ENCODE data around the gene ARL15. TPM values are rescaled to one million over a fixed set of nuclear protein-coding genes. Genes with fewer than 3 reads are reported as not detected.

Gene ARL15
- total RNA-seq, 1 donor from 2014 or later, result 10.4 TPM

GRCh38 chr5:54217826-54218503 is 92.4 kb downstream of the ARL15 start:
- H3K4me3 Mint-ChIP-seq, result no peak overlapping the region

GRCh38 chr5:54215233-54215736 is 95.1 kb downstream of the ARL15 start:
- no peaks in the 10 kb centered on the region for H3K4me1 Mint-ChIP-seq (ENCODE audit: low read depth)
- no peak overlapping the region for H3K4me3 Mint-ChIP-seq
- intact Hi-C loops (cut with micrococcal nuclease), result loop anchor here (5.0 to 10.0 kb wide), 3 partner anchors 788 to 1268 kb away; no protein-coding TSS in a partner anchor

More at GRCh38 chr5:54217826-54218503, 92.4 kb downstream of the ARL15 start:
- Mint-ChIP-seq H3K36me3 (ENCODE audit: low read depth) (no peaks in the 10 kb centered on the region), H3K9me3 (no peaks in the 10 kb centered on the region), H3K27me3 (ENCODE audit: insufficient read depth) (no peaks in the 10 kb centered on the region), H3K27ac (no peak overlapping the region), H3K4me1 (ENCODE audit: low read depth) (no peaks in the 10 kb centered on the region)
- DNase-seq (ENCODE audit: low spot score), result no peak
- intact Hi-C loops (cut with micrococcal nuclease), result loop anchor here (2.0 to 10.0 kb wide), 4 partner anchors 739 to 1271 kb away; no protein-coding TSS in a partner anchor

GRCh38 chr5:54214722-54215121 is 95.7 kb downstream of the ARL15 start:
- no peaks in the 10 kb centered on the region for H3K27me3 Mint-ChIP-seq (ENCODE audit: insufficient read depth)
- no peak overlapping the region for H3K27ac Mint-ChIP-seq
- no peak for DNase-seq (ENCODE audit: low spot score)
- intact Hi-C loops (cut with micrococcal nuclease), result loop anchor here (5.0 to 10.0 kb wide), 3 partner anchors 787 to 1267 kb away; no protein-coding TSS in a partner anchor
- no peak overlapping the region for H3K4me3 Mint-ChIP-seq
- no peaks in the 10 kb centered on the region for H3K4me1 Mint-ChIP-seq (ENCODE audit: low read depth)
- no peaks in the 10 kb centered on the region for H3K9me3 Mint-ChIP-seq
- H3K36me3 Mint-ChIP-seq (ENCODE audit: low read depth), result no peaks in the 10 kb centered on the region

More at GRCh38 chr5:54215233-54215736, 95.1 kb downstream of the ARL15 start:
- H3K27me3 Mint-ChIP-seq (ENCODE audit: insufficient read depth), result no peaks in the 10 kb centered on the region
- no peaks in the 10 kb centered on the region for H3K9me3 Mint-ChIP-seq
- no peak for DNase-seq (ENCODE audit: low spot score)
- H3K36me3 Mint-ChIP-seq (ENCODE audit: low read depth), result no peaks in the 10 kb centered on the region
- no peak overlapping the region for H3K27ac Mint-ChIP-seq

- no peak for DNase-seq (ENCODE audit: low spot score)
- no peak overlapping the region for H3K27ac Mint-ChIP-seq
- H3K36me3 Mint-ChIP-seq (ENCODE audit: low read depth), result no peaks in the 10 kb centered on the region
- no peak overlapping the region for H3K4me3 Mint-ChIP-seq
- H3K9me3 Mint-ChIP-seq, result no peaks in the 10 kb centered on the region
- intact Hi-C loops (cut with micrococcal nuclease), result loop anchor here (10.0 kb wide), 1 partner anchor 1098 kb away; no protein-coding TSS in a partner anchor
- H3K27me3 Mint-ChIP-seq (ENCODE audit: insufficient read depth), result no peaks in the 10 kb centered on the region
- no peaks in the 10 kb centered on the region for H3K4me1 Mint-ChIP-seq (ENCODE audit: low read depth)
Measured at GRCh38 chr5:54212331-54212730, 98.0 kb downstream of the ARL15 start.

- Mint-ChIP-seq H3K4me1 (ENCODE audit: low read depth) (no peaks in the 10 kb centered on the region), H3K27ac (no peak overlapping the region), H3K27me3 (ENCODE audit: insufficient read depth) (no peaks in the 10 kb centered on the region), H3K36me3 (ENCODE audit: low read depth) (no peaks in the 10 kb centered on the region), H3K9me3 (no peaks in the 10 kb centered on the region), H3K4me3 (no peak overlapping the region)
- no peak for DNase-seq (ENCODE audit: low spot score)
- intact Hi-C loops (cut with micrococcal nuclease), result loop anchor here (10.0 kb wide), 1 partner anchor 1097 kb away; no protein-coding TSS in a partner anchor
Measured at GRCh38 chr5:54211912-54212311, 98.5 kb downstream of the ARL15 start.

GRCh38 chr5:54207566-54207965 is 102.8 kb downstream of the ARL15 start:
- H3K27me3 Mint-ChIP-seq (ENCODE audit: insufficient read depth), result no peaks in the 10 kb centered on the region
- H3K4me1 Mint-ChIP-seq (ENCODE audit: low read depth), result no peaks in the 10 kb centered on the region
- H3K9me3 Mint-ChIP-seq, result no peaks in the 10 kb centered on the region
- no peaks in the 10 kb centered on the region for H3K36me3 Mint-ChIP-seq (ENCODE audit: low read depth)
- no peak overlapping the region for H3K27ac Mint-ChIP-seq
- no peak overlapping the region for H3K4me3 Mint-ChIP-seq
- intact Hi-C loops (cut with micrococcal nuclease), result no loop called here
- DNase-seq (ENCODE audit: low spot score), result no peak

GRCh38 chr5:54206580-54207229 is 103.7 kb downstream of the ARL15 start:
- Mint-ChIP-seq H3K4me3 (no peak overlapping the region), H3K27me3 (ENCODE audit: insufficient read depth) (no peaks in the 10 kb centered on the region), H3K4me1 (ENCODE audit: low read depth) (no peaks in the 10 kb centered on the region), H3K36me3 (ENCODE audit: low read depth) (no peaks in the 10 kb centered on the region), H3K27ac (no peak overlapping the region), H3K9me3 (peaks cover under 1% of the 10 kb centered on the region)
- intact Hi-C loops (cut with micrococcal nuclease), result no loop called here
- DNase-seq (ENCODE audit: low spot score), result no peak

- intact Hi-C loops (cut with micrococcal nuclease), result no loop called here
- Mint-ChIP-seq H3K9me3 (peaks cover 8% of the 10 kb centered on the region), H3K27me3 (ENCODE audit: insufficient read depth) (no peaks in the 10 kb centered on the region), H3K4me3 (no peak overlapping the region), H3K27ac (no peak overlapping the region), H3K36me3 (ENCODE audit: low read depth) (no peaks in the 10 kb centered on the region), H3K4me1 (ENCODE audit: low read depth) (no peaks in the 10 kb centered on the region)
- no peak for DNase-seq (ENCODE audit: low spot score)
Measured at GRCh38 chr5:54205918-54206317, 104.5 kb downstream of the ARL15 start.

GRCh38 chr5:54205453-54205852 is 104.9 kb downstream of the ARL15 start:
- H3K4me1 Mint-ChIP-seq (ENCODE audit: low read depth), result no peaks in the 10 kb centered on the region
- no peak for DNase-seq (ENCODE audit: low spot score)
- no peaks in the 10 kb centered on the region for H3K36me3 Mint-ChIP-seq (ENCODE audit: low read depth)
- no peak overlapping the region for H3K4me3 Mint-ChIP-seq
- peaks cover 9% of the 10 kb centered on the region for H3K9me3 Mint-ChIP-seq
- H3K27ac Mint-ChIP-seq, result no peak overlapping the region
- H3K27me3 Mint-ChIP-seq (ENCODE audit: insufficient read depth), result no peaks in the 10 kb centered on the region
- intact Hi-C loops (cut with micrococcal nuclease), result no loop called here

- Mint-ChIP-seq H3K4me1 (ENCODE audit: low read depth) (no peaks in the 10 kb centered on the region), H3K27me3 (ENCODE audit: insufficient read depth) (no peaks in the 10 kb centered on the region), H3K27ac (no peak overlapping the region), H3K4me3 (no peak overlapping the region), H3K9me3 (peaks cover 9% of the 10 kb centered on the region), H3K36me3 (ENCODE audit: low read depth) (no peaks in the 10 kb centered on the region)
- intact Hi-C loops (cut with micrococcal nuclease), result no loop called here
- DNase-seq (ENCODE audit: low spot score), result no peak
Measured at GRCh38 chr5:54197018-54197417, 113.4 kb downstream of the ARL15 start.

- no peak for DNase-seq (ENCODE audit: low spot score)
- intact Hi-C loops (cut with micrococcal nuclease), result no loop called here
Measured at GRCh38 chr5:54195701-54196100, 114.7 kb downstream of the ARL15 start.

GRCh38 chr5:54194318-54194717 is 116.1 kb downstream of the ARL15 start:
- H3K4me3 Mint-ChIP-seq, result no peak overlapping the region
- H3K27ac Mint-ChIP-seq, result no peak overlapping the region
- no peaks in the 10 kb centered on the region for H3K36me3 Mint-ChIP-seq (ENCODE audit: low read depth)
- DNase-seq (ENCODE audit: low spot score), result no peak
- intact Hi-C loops (cut with micrococcal nuclease), result no loop called here
- no peaks in the 10 kb centered on the region for H3K27me3 Mint-ChIP-seq (ENCODE audit: insufficient read depth)
- H3K9me3 Mint-ChIP-seq, result no peaks in the 10 kb centered on the region
- H3K4me1 Mint-ChIP-seq (ENCODE audit: low read depth), result no peaks in the 10 kb centered on the region

More at GRCh38 chr5:54195701-54196100, 114.7 kb downstream of the ARL15 start:
- no peaks in the 10 kb centered on the region for H3K4me1 Mint-ChIP-seq (ENCODE audit: low read depth)
- no peaks in the 10 kb centered on the region for H3K27me3 Mint-ChIP-seq (ENCODE audit: insufficient read depth)
- H3K36me3 Mint-ChIP-seq (ENCODE audit: low read depth), result no peaks in the 10 kb centered on the region
- no peak overlapping the region for H3K4me3 Mint-ChIP-seq
- H3K9me3 Mint-ChIP-seq, result no peaks in the 10 kb centered on the region
- no peak overlapping the region for H3K27ac Mint-ChIP-seq

GRCh38 chr5:54187694-54188093 is 122.7 kb downstream of the ARL15 start:
- Mint-ChIP-seq H3K4me3 (no peak overlapping the region), H3K27ac (no peak overlapping the region), H3K9me3 (no peaks in the 10 kb centered on the region), H3K36me3 (ENCODE audit: low read depth) (no peaks in the 10 kb centered on the region), H3K4me1 (ENCODE audit: low read depth) (no peaks in the 10 kb centered on the region), H3K27me3 (ENCODE audit: insufficient read depth) (no peaks in the 10 kb centered on the region)
- DNase-seq (ENCODE audit: low spot score), result no peak
- intact Hi-C loops (cut with micrococcal nuclease), result no loop called here

All from activated T-helper 1 cell treated with anti-CD3 and anti-CD28 coated beads, Interleukin-12 subunit alpha, Interleukin-12 subunit beta, Interleukin-2, Interleukin-4 antibody, amounts not matched to agents 30 ng/mL and 10 ng/mL and 1 ng/mL, durations not matched to agents 14 hours and 24 hours and 36 hours (primary cell).